Suprapubic skin (tissue), 3 donors: Measurements from ENCODE around the gene LARP1.

ENCODE experiments used
- CTCF ChIP-seq, 2 donors: fragments of 200-600 bp in 1 of 2; fragments of 450-650 bp in 1 of 2; sonication (generic) in 1 of 2; IDR thresholded peaks; one replicate each; pipeline ENCODE4 v1.5.1; 2016 to 2019; ENCODE audit warnings: antibody characterized with exemption in 2 of 2, mild to moderate bottlenecking in 1 of 2, moderate library complexity in 1 of 2
- POLR2A ChIP-seq, 2 donors: fragments of 450-650 bp; IDR thresholded peaks; one replicate each; pipeline ENCODE4 v1.6.1; 2017; ENCODE audit warnings: antibody characterized with exemption in 2 of 2, mild to moderate bottlenecking in 2 of 2, moderate library complexity in 2 of 2

DNA sequence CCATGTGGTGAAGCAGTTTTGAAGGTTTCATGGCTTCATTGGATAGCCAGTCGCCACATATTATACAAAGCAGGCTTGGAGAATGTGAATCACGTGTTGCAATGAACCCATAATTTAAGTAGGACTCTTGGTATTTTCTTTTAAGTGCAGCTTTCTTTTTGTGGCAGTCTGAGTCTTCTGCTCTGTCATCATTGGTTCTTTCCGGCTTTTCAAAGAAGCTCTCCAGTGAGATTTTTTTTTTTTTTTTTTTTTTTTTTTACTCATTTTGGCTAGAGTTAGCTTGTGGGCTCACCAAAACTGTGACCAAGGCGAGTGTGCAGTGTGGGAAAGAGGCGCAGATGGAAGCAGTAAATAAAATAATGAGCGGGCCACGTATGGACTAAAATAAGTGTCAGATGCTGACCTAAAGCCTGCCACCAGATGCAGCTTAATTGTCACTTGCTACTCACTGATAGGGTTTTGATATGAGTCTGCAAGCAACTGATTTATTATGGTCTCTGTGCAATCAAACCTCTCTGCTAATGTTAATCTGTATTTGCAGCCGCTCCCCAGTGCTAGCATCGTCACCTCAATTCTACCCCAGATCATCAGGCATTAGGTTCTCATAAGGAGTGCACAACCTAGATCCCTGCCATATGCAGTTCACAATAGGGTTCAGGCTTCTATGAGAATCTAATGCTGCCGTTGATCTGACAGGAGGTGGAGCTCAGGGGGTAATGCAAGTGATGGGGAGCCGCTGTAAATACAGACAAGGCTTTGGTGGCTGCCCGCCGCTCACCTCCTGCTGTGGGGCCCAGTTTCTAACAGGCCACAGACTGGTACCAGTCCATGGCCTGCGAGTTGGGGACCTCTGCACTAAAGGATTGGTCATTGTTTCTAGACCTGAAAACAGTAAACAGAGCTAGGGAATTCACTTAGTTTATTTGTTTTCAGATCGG is 45.5 kb upstream of the LARP1 start:
- TF ChIP-seq CTCF (IDR thresholded peaks at IDR 0.05) (no peak), POLR2A (IDR thresholded peaks at IDR 0.05) (no peak)
